C4-2B (cell line): ENCODE measurements around the gene BRIX1.

Experiments used
- CTCF ChIP-seq: fragments of 450-650 bp; conservative IDR thresholded peaks from 2 replicates; pipeline ENCODE4 v1.5.1; 2017; ENCODE audit warnings: mild to moderate bottlenecking
- ZFX ChIP-seq: fragments of 450-650 bp; IDR thresholded peaks from 2 replicates; pipeline ENCODE4 v1.6.1; 2017

GRCh38 chr5:34899066-34899465, 16.4 kb upstream of the BRIX1 start:
- TF ChIP-seq CTCF (no peak), ZFX (no peak)
